T-helper 1 cell (primary cell): Measurements from ENCODE around the gene SYNGR2.

Experiments
- DNase-seq, 5 donors: peaks; one replicate each; pipeline ENCODE4 v3.0.0-alpha.2; 2012 to 2020

Gene SYNGR2

GRCh38 chr17:78172249-78173051, 4.1 kb downstream of the SYNGR2 start:
- DNase-seq: no peak

DNA sequence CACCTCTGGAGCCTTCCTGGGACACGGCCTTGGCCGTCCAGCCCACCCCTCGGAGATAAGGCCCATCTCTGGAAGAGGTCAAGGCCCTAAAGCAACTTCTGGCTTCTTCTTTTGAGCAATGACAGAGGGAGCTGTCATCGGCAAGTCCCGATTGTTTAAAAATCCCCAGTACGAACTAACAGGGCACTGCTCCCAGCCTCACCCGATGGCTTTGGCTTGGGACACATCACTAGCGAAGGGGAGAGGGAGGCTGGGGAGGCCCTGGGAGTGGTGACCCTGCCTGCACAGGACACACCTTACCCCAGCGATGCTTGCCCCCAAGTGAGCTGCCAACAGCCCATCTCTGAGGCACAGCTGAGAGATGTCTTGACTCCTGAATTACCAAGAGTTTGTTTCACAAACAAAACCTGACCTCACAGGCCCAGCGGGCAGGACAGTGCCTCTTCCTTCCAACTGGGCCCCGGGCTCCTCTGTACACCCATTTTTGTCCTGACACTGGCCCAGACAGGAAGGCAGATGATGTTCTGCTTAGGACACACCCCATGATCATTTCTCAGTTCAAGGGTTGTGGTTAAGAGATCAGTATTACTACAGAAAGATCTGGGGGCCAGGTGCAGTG, 4.8 kb downstream of the SYNGR2 start:
- peak in 1 of 5 donors; percentile 76 for DNase-seq

DNA sequence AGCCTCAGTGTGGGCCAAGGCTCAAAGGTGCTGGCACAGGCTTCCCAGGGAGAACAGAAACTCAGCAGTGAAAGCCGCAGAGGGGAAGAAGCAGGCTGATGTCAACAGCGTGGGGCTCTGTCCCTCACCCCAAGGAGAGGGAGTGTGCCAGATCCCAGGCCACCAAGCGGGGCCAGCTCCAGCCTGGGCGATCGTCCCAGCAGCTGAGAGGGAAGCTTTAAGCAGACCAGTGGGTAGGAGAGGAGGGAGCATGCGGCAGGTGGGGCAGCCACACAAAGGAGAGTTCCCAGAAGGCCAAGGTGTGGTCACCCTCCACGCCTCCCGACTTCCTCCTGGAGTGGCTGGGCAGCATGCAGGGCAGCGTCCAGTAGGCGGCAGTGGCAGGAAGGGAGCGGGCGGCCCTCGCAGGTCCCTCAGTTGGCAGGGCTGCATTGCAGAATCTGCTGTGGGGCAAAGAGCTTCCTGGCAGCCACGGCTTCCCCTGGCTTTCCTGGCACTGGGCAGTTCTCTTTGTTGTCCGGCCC, 6.0 kb downstream of the SYNGR2 start:
- DNase-seq: no peak

DNA sequence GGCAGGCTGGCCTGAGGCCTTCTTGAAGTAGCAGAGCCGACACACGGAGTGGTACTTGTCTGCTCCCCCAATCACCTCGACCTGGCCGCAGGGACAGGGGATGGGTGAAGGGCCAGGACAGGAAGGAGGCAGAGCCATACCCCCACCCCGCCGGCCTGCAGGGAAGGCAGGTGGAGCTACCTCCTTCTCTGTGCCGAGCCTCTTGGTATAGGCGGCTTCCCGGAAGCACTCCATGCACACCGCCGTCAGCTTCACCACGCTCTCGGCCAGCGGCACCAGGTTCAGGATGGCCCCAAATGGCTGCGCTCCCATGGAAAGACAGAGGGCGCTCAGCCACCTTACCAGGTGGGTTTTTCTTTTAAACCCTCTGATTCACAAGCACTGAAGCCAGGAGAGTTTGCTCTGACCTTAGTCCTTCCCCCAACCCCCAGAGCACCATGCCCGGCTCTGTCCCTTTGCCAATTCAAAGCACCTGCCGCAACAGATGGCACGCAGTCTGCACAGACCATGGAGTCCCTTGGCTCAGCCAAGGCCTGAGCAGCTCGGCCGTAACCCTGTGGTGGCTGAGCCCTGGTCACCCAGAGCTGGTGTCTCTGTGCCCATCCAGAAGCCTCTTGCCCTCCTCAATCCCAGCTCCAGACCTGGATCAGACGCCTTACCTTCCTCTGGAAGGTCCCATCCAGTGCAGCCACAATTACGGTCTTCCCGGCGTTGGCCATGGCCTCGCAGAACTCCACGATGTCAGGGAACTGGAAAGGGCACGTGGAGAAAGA, 6.7 kb downstream of the SYNGR2 start:
- DNase-seq: no peak

- no peak for DNase-seq
Measured at GRCh38 chr17:78175643-78175981, 7.2 kb downstream of the SYNGR2 start.

DNA sequence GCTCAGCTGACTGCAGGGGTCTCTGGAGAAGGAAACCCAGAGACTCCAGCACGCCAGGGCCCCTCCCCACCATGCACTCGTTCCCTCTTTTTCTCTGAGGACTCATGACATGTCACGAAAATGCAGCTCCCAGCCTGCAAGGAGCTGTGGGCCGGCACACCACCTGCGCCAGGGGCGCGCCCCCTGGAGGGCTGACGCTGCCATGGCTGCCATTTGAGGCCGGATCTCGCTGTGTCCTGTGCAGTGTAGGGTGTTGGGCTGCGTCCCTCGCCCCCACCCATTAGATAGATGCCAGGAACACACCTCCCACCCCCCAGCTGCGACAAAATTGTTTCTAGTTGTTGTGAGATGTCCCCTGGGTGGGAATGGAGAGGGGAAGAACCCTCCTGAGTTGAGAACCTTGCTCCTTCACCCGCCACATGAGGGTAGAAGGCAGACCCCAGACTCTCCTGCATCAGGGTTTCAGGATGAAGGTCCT, 8.2 kb downstream of the SYNGR2 start:
- DNase-seq: peak; percentile 42 to 75 (median 66)

- no peak for DNase-seq
Measured at GRCh38 chr17:78179372-78179771, 11.0 kb downstream of the SYNGR2 start.

GRCh38 chr17:78180083-78180482, 11.7 kb downstream of the SYNGR2 start:
- DNase-seq: no peak

- DNase-seq: no peak
Measured at GRCh38 chr17:78180508-78180907, 12.1 kb downstream of the SYNGR2 start.

GRCh38 chr17:78182504-78182903, 14.1 kb downstream of the SYNGR2 start:
- DNase-seq: no peak

DNA sequence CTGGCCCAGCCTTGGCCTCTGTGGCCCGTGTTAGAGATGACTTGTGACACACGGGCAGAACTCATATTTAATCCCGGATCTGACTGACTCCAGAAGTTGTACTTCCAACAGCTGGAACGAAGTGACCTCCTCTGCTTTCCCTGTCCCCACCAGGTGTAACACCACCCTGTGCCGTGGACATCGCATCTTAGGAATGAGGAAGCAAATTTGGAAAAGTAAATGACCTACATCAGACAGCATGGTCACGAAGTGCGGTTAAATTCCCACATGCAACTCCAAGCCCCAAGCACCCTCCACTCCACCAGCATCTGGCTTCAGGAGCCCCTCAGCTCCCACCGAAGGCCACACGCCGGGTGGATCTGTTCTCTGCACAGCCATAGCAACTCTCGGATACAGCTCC, 15.5 kb downstream of the SYNGR2 start:
- no peak for DNase-seq

DNA sequence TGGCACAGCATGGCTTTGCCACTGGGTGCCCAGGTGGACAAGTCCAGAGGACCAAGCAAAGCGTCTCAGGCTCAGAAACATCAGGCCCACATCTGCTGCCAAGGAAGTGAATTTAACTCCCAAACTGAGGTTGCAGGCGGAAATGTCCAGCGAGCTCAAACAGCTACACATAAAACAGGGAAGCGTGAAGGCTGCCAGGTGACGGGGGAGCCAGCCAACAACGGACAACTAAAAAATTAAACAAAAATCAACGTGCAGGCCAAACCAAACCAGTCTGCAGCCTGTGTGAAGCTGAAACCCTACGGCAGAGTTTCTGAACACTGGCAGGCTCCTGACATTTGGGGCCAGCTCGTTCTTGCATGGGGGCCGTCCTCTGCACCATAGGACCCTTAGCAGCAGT, 16.0 kb downstream of the SYNGR2 start:
- DNase-seq: no peak

GRCh38 chr17:78184868-78185267, 16.5 kb downstream of the SYNGR2 start:
- no peak for DNase-seq

- no peak for DNase-seq
Measured at GRCh38 chr17:78185981-78186691, 17.8 kb downstream of the SYNGR2 start.

DNA sequence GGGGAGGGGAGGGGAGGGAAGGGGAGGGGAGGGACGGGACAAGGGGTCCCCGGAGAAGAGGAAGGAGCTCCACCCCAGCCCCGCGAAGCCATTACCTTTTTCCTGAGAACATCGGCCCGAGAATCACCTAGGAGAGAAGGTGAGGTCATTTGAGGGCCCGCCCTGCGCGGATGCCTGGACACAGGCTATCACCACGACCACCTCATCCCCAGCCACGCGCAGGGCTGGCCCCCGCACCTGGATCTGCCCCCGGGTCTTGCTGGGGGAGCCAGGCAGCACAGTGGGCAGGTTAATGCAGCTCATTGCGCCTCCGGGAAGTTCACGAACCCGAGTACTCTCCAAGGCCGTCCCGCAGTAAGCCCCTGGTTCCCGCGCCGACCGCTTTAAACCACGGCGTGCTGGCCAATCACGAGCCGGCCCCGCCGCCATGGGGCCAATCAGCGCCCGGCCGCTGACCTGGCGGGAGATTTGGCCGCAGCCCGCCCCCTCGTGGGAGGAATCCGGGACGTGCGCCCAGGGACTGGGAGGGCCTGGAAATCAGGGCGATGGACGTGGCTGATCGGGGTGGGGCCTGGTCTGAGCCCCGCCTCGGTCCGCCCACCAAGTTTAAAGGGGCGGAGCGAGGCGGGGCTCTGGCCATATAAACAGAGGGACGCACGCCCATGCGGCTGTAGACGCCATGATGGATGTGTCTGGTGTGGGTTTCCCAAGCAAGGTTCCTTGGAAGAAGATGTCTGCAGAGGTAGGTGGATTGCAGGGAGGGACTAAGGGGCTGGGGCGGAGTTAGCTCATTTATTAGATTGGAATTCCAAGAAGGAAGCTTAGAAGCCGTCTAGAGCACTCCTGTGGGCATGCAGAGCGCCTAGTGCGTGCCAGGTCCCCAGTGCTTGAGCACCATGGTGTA, 18.6 kb downstream of the SYNGR2 start, which contains the start of the genes AFMID and TK1:
TSS of gene AFMID (plus strand) at position 671 of the 904 bp plus-strand sequence. CDS start at position 680, 9 bp downstream.
TSS of gene TK1 (minus strand) at position 361 of the 904 bp plus-strand sequence. CDS start at position 303, 58 bp downstream.
- DNase-seq: peak; percentile 61 to 96 (median 68)

GRCh38 chr17:78196716-78197115, 28.3 kb downstream of the SYNGR2 start:
- no peak for DNase-seq

DNA sequence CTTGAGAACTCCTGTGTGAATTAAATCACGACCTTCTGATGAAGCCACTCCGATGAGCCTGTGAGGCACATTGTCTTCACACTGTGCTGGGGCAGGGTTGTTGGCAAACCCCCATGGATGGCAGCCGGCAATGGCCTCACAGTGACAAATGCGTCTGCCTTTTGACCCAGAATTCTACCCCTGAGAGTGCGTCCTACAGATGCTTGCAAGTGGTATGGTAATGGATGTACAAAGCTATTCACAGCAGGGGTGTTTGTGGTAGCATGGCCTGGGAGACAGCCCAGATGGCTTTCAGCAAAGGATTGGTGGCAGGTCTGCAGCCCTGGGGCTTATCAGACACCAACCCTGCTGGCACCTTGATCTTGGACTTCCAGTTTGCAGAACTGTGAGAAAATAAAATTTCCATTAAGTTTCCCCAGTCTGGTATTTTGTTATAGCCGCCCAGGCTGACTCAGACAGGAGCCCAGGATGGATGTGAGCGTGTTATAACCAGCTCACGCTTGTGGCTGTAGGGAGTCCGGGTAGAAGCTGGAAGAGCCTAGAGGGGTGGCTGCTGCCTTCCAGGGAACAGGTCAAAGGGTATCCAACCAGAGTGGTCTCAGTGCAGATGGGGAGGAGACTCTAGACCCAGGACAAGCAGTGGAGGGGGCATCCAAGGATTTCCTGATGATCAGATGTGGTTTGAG, 28.9 kb downstream of the SYNGR2 start:
- no peak for DNase-seq

GRCh38 chr17:78200451-78200850, 32.1 kb downstream of the SYNGR2 start:
- DNase-seq: no peak

- no peak for DNase-seq
Measured at GRCh38 chr17:78202666-78203065, 34.3 kb downstream of the SYNGR2 start.

GRCh38 chr17:78204387-78205123, 36.2 kb downstream of the SYNGR2 start:
- DNase-seq: no peak
